Nephron (organoid): ENCODE measurements around the gene COL4A6.
A peak's percentile ranks its signal among the peaks of the same experiment; 100 is the strongest.

Experiments used
- H3K27ac Mint-ChIP-seq, 3 experiments: 2 replicates each; pipeline ENCODE4 v1.8.0; 2020; ENCODE audit warnings: mixed read lengths in 3 of 3, mild to moderate bottlenecking in 2 of 3, moderate library complexity in 1 of 3
- H3K27me3 Mint-ChIP-seq: 2 replicates; pipeline ENCODE4 v1.8.0; 2021; ENCODE audit warnings: low read depth, mild to moderate bottlenecking, moderate library complexity, mixed read lengths
- H3K36me3 Mint-ChIP-seq: 2 replicates; pipeline ENCODE4 v1.8.0; 2020; ENCODE audit warnings: low read depth, mixed read lengths
- H3K4me1 Mint-ChIP-seq: 2 replicates; pipeline ENCODE4 v1.8.0; 2020; ENCODE audit warnings: mixed read lengths
- H3K4me3 Mint-ChIP-seq, 3 experiments: 2 replicates each; pipeline ENCODE4 v1.8.0; 2020; ENCODE audit warnings: mild to moderate bottlenecking in 3 of 3, mixed read lengths in 3 of 3, moderate library complexity in 2 of 3
- H3K9me3 Mint-ChIP-seq: 2 replicates; pipeline ENCODE4 v1.8.0; 2020; ENCODE audit warnings: mixed read lengths
- TF ChIP-seq, protein P1 (sequence below), 3 experiments: fragments of 200-600 bp; sonication (generic); IDR thresholded peaks; one replicate each; pipeline ENCODE4 v1.5.0; 2021; ENCODE audit warnings: antibody characterized with exemption in 3 of 3; ENCODE audit not compliant: unreplicated experiment in 3 of 3

The COL4A6 gene

DNA sequence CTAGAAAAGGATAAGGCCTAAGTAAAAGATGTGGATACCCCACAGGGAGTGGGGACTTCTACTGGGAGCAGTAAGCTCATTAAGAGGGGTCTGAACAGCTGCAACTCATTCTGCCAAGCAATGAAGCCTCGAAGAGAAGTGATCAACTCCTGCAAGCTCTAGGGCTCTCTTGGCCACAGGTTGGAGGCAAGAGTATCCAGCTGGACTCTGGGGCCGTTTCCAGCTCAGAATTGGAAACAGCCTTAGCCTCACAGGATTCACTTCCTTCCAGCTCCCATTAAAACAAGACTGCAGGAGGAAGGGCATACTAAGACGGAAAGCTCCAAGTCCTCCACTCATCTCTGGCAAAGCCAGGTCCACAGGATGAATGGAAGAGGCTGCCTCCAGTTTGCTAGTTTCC lies 220.3 kb downstream of the COL4A6 start:
- Mint-ChIP-seq H3K36me3 (peaks cover 12% of the 10 kb centered on the region), H3K27ac (peak overlapping the region; percentile 1 to 79 (median 74)), H3K27me3 (no peaks in the 10 kb centered on the region), H3K4me3 (no peak overlapping the region), H3K9me3 (no peaks in the 10 kb centered on the region), H3K4me1 (peaks cover 42% of the 10 kb centered on the region)
- TF ChIP-seq, protein P1, sequence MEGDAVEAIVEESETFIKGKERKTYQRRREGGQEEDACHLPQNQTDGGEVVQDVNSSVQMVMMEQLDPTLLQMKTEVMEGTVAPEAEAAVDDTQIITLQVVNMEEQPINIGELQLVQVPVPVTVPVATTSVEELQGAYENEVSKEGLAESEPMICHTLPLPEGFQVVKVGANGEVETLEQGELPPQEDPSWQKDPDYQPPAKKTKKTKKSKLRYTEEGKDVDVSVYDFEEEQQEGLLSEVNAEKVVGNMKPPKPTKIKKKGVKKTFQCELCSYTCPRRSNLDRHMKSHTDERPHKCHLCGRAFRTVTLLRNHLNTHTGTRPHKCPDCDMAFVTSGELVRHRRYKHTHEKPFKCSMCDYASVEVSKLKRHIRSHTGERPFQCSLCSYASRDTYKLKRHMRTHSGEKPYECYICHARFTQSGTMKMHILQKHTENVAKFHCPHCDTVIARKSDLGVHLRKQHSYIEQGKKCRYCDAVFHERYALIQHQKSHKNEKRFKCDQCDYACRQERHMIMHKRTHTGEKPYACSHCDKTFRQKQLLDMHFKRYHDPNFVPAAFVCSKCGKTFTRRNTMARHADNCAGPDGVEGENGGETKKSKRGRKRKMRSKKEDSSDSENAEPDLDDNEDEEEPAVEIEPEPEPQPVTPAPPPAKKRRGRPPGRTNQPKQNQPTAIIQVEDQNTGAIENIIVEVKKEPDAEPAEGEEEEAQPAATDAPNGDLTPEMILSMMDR (IDR thresholded peaks at IDR 0.05; ENCODE audit: unreplicated experiment in 3 of 3) = no peak

DNA sequence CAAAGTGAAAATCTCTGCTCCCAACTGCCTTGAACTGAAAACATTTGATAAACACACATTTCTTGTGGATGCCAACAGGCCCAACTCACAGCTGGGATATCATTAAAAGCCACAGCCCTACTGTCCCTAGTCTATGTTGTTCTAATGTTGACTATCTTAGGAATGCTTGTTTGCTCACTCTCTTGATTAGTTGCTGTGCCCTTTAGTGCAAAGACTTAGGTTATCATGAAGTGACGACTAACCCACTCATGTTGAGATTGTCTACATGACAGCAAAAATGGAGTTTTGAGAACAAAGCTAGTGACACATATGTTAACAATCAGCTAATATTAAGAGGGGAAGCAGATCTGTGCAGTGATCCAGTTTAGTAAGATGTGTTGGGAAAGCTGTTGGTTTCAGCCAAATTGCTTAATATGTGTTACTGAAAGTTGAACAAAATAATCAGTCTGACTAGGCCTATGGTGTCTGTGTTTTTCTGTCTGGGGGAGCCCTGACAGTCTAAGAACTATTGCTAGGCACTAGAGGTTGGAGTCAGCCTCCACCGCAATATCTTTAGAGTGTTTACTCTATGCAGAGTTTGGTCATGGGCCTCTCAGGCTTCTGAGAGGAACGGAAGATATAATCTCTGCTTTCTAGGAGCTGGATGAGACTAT lies 221.2 kb downstream of the COL4A6 start:
- peaks cover 41% of the 10 kb centered on the region for H3K4me1 Mint-ChIP-seq
- TF ChIP-seq, protein P1 (IDR thresholded peaks at IDR 0.05; ENCODE audit: unreplicated experiment in 3 of 3) = no peak
- peak overlapping the region; percentile 59 to 79 (median 74) for H3K27ac Mint-ChIP-seq
- no peak overlapping the region for H3K4me3 Mint-ChIP-seq
- H3K9me3 Mint-ChIP-seq = no peaks in the 10 kb centered on the region
- peaks cover 13% of the 10 kb centered on the region for H3K36me3 Mint-ChIP-seq
- no peaks in the 10 kb centered on the region for H3K27me3 Mint-ChIP-seq

GRCh38 chrX:108216405-108216804 lies 221.8 kb downstream of the COL4A6 start:
- no peaks in the 10 kb centered on the region for H3K27me3 Mint-ChIP-seq
- TF ChIP-seq, protein P1 (IDR thresholded peaks at IDR 0.05; ENCODE audit: unreplicated experiment in 3 of 3) = no peak
- H3K4me1 Mint-ChIP-seq = peaks cover 39% of the 10 kb centered on the region
- no peaks in the 10 kb centered on the region for H3K9me3 Mint-ChIP-seq
- no peak overlapping the region for H3K4me3 Mint-ChIP-seq
- H3K36me3 Mint-ChIP-seq = peaks cover 13% of the 10 kb centered on the region
- peak overlapping the region; percentile 59 to 79 (median 74) for H3K27ac Mint-ChIP-seq

GRCh38 chrX:108211301-108211700 lies 226.9 kb downstream of the COL4A6 start:
- H3K27ac Mint-ChIP-seq = peak overlapping the region in 2 of 3 experiments; percentile 52 to 56
- no peak overlapping the region for H3K4me3 Mint-ChIP-seq
- no peaks in the 10 kb centered on the region for H3K27me3 Mint-ChIP-seq
- H3K4me1 Mint-ChIP-seq = peaks cover 39% of the 10 kb centered on the region
- H3K9me3 Mint-ChIP-seq = no peaks in the 10 kb centered on the region
- peaks cover 4% of the 10 kb centered on the region for H3K36me3 Mint-ChIP-seq
- TF ChIP-seq, protein P1 (IDR thresholded peaks at IDR 0.05; ENCODE audit: unreplicated experiment in 3 of 3) = no peak

GRCh38 chrX:108209006-108209554 lies 229.1 kb downstream of the COL4A6 start:
- Mint-ChIP-seq H3K9me3 (no peaks in the 10 kb centered on the region), H3K4me3 (no peak overlapping the region), H3K36me3 (peaks cover 4% of the 10 kb centered on the region), H3K27ac (peak overlapping the region; percentile 35 to 71 (median 51)), H3K4me1 (peaks cover 29% of the 10 kb centered on the region), H3K27me3 (no peaks in the 10 kb centered on the region)
- TF ChIP-seq, protein P1 (IDR thresholded peaks at IDR 0.05; ENCODE audit: unreplicated experiment in 3 of 3) = no peak

GRCh38 chrX:108203540-108203939 lies 234.7 kb downstream of the COL4A6 start:
- TF ChIP-seq, protein P1 (IDR thresholded peaks at IDR 0.05; ENCODE audit: unreplicated experiment in 3 of 3) = no peak
- H3K4me1 Mint-ChIP-seq = peaks cover 16% of the 10 kb centered on the region
- H3K27me3 Mint-ChIP-seq = no peaks in the 10 kb centered on the region
- H3K4me3 Mint-ChIP-seq = no peak overlapping the region
- H3K27ac Mint-ChIP-seq = no peak overlapping the region
- no peaks in the 10 kb centered on the region for H3K36me3 Mint-ChIP-seq
- H3K9me3 Mint-ChIP-seq = no peaks in the 10 kb centered on the region
